ENCODE results near the gene ZNF524. TPM values are rescaled to one million over a fixed set of nuclear protein-coding genes. Genes with fewer than 3 reads are reported as not detected.

ZNF524 gene
- total and polyA plus RNA-seq, 9 of the 15 experiments (the other 6 are each of a cell fraction or from before 2014, with no cell fraction given), result 0.08 to 15.6 (median 2.9) TPM

- TF ChIP-seq NBN (IDR thresholded peaks at IDR 0.05; ENCODE audit: low read depth) (no peak), PREB (CRISPR knock-in tag; IDR thresholded peaks at IDR 0.05) (no peak), PCBP2 (IDR thresholded peaks at IDR 0.05; ENCODE audit: low read depth, low read length, poor library complexity, severe bottlenecking) (no peak), POLR2B (IDR thresholded peaks at IDR 0.05; ENCODE audit: low read depth, partially characterized antibody) (no peak), SRSF1 (IDR thresholded peaks at IDR 0.05; ENCODE audit: low read depth, low read length) (no peak), BRD4 (IDR thresholded peaks at IDR 0.05) (no peak), ZNF184 (CRISPR knock-in tag; IDR thresholded peaks at IDR 0.05) (no peak), MAFK (IDR thresholded peaks at IDR 0.05; ENCODE audit: low read length) (no peak), TFAP4 (CRISPR knock-in tag; IDR thresholded peaks at IDR 0.05; ENCODE audit: borderline replicate concordance) (no peak), ZNF586 (CRISPR knock-in tag; conservative IDR thresholded peaks at IDR 0.05) (no peak), NFYB (IDR thresholded peaks at IDR 0.05; ENCODE audit: extremely low read depth, insufficient read length) (no peak), POU5F1 (IDR thresholded peaks at IDR 0.05; ENCODE audit: borderline replicate concordance, low read depth, low read length, partially characterized antibody) (no peak), HMGXB4 (CRISPR knock-in tag; IDR thresholded peaks at IDR 0.05) (no peak), ZNF280B (CRISPR knock-in tag; IDR thresholded peaks at IDR 0.05) (no peak), EHMT2 (IDR thresholded peaks at IDR 0.05) (peak; percentile 7; the same call in 1 of the 2 replicates), FOXA1 (IDR thresholded peaks at IDR 0.05; ENCODE audit: borderline replicate concordance) (no peak), HDAC2 (IDR thresholded peaks at IDR 0.05) (no peak), STAT5B (CRISPR knock-in tag; IDR thresholded peaks at IDR 0.05) (no peak), GABPA (tag; conservative IDR thresholded peaks at IDR 0.05; ENCODE audit: low read depth) (peak; percentile 97), YY1 (IDR thresholded peaks at IDR 0.05; ENCODE audit: borderline replicate concordance in 1 of 3, control insufficient read depth in 1 of 3, extremely low read depth in 1 of 3, insufficient read depth in 3 of 3, insufficient read length in 1 of 3, insufficient replicate concordance in 2 of 3, low read depth in 1 of 3, low read length in 2 of 3) (peak in 2 of 3 experiments; percentile 43 to 69), ELF1 (tag; IDR thresholded peaks at IDR 0.05) (peak; percentile 81), NONO (IDR thresholded peaks at IDR 0.05; ENCODE audit: low read depth in 2 of 2, low read length in 1 of 2) (no peak), HMBOX1 (IDR thresholded peaks at IDR 0.05) (no peak)
Measured at GRCh38 chr19:55580628-55581144, 19.4 kb upstream of the ZNF524 start, which contains the start of gene ZNF579 (continued).
